HG03571 (cell line): ENCODE results near the gene KAT8.
"Not testable (repeated sequence)": the region's sequence is repeated elsewhere in the genome, so short reads cannot be mapped to it uniquely, and the experiment has no call there.

Experiments
- ATAC-seq: cut with Tn5 transposase; IDR thresholded peaks from one replicate; pipeline ENCODE4 v1.9.1; 2021; ENCODE audit not compliant: unreplicated experiment

Gene KAT8

DNA sequence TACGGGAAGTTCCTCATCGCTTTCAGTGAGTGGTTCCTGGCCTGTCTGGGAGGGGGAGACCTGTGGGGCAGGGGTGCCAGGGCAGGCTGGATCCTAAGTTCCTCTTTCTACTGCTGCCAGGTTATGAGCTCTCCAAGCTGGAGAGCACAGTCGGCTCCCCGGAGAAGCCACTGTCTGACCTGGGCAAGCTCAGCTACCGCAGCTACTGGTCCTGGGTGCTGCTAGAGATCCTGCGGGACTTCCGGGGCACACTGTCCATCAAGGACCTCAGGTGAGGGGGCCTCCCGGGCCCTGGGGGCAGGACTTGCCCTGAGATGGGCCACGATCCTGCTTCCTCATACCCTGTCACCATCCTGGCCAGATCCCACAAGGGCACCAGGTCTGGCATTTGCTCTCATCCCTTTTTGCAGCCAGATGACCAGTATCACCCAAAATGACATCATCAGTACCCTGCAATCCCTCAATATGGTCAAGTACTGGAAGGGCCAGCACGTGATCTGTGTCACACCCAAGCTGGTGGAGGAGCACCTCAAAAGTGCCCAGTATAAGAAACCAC is 12.9 kb downstream of the KAT8 start:
- no peak for ATAC-seq

DNA sequence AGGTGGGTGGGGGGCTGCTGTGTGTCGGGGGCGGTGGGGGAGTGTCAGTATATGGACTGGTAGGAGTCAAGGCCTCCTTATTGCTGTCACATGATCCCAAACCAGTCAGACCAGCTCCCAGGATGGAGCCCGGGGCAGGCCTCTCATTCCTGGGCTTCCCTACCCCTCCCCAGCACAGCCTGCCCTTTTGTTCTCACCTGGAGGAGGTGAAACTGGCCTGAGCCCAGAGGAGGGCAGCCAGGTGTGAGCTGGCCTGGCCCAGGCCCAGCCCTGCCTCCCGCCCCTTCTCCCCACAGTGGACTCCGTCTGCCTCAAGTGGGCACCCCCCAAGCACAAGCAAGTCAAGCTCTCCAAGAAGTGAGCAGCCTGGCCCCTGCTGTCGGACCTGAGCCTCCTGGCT is 13.4 kb downstream of the KAT8 start:
- no peak for ATAC-seq

GRCh38 chr16:31131416-31131815 is 14.0 kb downstream of the KAT8 start:
- ATAC-seq, result no peak

DNA sequence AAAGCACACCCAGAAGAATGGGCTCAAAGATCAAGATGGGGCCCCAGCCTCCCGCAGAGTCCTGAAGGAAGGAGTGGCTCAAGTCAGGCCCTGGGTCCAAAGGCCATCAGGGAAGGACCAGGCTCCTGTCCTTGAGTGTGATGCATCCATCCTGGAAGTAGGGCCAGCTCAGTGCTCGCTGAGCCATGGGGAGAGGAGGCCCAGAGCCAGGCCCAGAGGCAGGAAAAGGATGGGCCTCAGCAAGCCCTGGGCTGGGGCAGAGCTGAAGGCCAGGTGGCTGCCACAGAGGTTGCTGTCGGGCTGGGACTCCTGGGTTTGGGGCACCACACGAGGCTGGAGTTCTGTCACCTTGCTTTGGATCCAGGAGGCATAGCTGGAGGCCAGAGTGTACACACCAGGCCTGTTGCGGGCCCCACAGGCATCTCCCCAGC is 14.4 kb downstream of the KAT8 start:
- no peak for ATAC-seq

GRCh38 chr16:31132303-31132979 is 15.0 kb downstream of the KAT8 start:
- ATAC-seq, result no peak

GRCh38 chr16:31133046-31133501 is 15.6 kb downstream of the KAT8 start:
- no peak for ATAC-seq

GRCh38 chr16:31134091-31134571 is 16.7 kb downstream of the KAT8 start:
- no peak for ATAC-seq

GRCh38 chr16:31134625-31135534 is 17.4 kb downstream of the KAT8 start:
- no peak for ATAC-seq

DNA sequence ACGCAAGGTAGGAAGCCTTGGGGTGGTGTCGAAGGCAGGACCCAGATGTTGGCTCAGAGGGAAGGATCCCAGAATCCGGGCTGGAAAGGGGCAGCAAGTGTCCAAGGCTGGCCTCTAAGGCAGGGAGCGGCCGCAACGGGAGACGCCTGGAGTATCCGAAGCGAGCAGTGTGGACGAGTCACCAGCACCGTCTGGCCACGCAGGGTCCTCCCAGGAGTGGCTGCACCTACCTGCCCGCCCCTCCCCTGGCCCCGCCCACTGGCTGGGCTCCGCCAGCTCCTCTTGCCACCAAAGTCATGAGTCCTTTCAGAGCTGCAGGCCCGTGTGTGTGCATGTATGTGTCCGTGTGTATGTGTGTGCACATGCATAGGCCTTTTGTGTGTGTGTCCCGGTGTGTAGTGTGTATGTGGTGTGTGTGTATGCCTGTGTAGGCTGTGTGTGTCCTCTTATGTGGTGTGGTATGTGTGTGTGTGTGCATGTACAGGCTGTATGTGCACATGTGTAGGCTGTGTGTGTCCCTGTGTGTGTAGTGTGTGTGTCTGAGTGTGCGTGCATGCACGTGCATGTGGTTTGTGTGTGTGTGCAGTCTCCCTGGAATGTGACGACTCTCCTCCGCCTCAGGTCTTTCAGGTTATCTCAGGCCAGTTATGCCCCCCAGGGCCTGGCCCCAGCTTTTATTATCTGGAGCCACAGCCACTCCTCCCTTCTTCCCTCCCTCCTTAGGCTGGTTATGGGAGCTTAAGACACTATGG is 18.2 kb downstream of the KAT8 start, which contains the start of gene PRSS8:
TSS of gene PRSS8 (minus strand) at position 193 of the 752 bp plus-strand sequence. CDS start 229 bp downstream, outside the sequence.
- ATAC-seq, result no peak

- ATAC-seq, result no peak
These were observed 18.8 kb downstream of the KAT8 start for GRCh38 chr16:31136287-31136662.

DNA sequence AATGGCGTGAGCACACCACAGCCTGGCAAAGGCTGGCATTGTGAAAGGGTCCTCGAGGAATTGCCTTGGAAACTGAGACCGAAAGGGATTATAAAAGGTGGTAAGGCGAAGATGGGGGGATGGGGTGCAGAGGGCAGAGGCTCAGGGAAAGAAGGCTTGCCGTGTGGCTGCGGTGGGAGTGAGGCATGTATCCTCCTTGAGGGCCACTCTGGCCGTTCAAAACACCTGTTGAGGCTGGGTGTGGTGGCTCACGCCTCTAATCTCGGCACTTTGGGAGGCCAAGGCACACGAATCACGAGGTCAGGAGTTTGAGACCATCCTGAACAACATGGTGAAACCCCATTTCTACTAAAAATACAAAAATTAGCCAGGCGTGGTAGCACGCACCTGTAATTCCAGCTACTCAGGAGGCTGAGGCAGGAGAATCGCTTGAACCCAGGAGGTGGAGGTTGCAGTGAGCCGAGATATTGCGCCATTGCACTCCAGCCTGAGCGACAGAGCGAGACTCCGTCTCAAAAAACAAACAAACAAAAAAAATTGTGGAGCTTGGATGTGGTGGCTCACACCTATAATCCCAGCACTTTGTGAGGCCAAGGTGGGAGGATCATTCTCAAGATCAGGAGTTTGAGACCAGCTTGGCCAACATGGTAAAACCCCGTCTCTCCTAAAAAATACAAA is 19.5 kb downstream of the KAT8 start:
- ATAC-seq, result not testable (repeated sequence)

DNA sequence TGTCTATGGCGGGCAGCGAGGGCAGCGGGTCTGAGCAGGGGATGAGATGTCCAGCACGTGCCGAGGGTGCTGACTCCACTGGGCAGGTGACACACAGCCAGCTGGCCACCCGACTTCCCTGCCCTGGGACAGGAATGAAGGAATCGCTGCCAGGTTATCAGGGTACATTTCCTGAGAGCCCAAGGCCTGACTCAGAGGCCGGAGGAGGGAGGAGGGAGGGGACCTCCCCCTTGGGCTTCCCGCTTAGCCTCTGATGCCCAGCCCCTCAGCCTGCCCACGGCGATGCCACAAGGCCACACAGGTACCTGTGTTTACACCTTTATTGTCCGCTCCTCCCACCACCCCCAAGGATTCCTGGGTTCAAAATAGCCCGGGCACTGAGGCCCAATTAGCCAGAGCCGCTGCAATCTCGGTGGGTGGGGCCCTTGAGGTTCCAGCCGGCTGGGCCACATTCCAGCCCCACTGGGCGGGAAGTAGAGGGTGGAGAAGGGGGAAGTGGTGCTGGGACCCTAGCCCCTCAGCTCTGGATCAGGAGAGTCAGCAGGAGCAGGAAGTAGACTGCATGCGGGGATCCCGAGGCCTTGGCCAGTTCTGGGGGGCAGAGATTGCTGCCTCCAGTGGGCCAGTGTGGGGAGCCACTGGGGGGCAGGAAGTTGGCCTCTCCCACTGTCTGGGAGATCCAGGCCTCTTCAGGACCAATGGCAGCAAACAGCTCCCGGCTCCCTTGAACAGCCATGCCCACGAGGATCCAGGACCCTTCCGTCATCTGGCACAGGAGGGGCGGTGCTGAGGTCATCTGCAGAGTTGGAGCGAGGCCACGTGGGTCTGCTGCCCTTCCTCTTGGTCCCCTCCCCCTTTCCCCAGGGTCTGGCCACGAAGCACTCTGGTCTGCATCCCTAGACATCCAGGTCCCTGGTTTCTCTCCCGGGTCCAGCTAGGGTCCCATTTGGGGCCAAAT is 21.4 kb downstream of the KAT8 start:
- ATAC-seq, result no peak

GRCh38 chr16:31141071-31141469 is 23.6 kb downstream of the KAT8 start:
- not testable (repeated sequence) for ATAC-seq

DNA sequence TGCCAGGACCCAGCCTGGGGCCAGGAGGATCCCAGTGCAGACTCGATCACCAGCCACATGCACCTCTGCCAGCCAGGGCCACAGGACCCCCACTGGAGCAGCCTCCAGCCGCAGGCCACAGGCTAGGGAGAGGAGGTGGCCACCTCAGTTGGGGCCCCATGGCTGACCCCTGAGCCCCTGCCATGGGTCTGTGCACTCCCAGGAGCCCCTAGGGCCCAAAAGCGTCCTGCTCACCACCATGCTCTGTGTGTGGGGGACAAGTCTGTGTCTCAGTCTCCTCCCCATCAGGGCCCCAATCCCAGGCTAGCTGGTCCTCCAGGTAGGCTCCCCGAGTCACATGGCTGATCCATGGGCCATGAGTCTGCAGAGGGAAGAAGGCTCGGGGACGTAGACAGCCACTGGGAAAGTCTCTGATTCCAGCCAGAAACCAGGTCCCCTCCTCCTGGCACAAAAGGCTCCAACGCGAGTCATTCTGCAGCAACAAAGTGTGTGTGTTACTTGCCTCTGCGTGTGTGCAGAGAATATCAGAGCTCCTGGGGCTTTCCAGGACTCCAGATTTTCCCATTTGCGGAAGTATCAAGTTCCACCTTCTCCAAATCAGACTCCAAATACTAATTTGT is 24.1 kb downstream of the KAT8 start:
- ATAC-seq, result no peak

- peak; percentile 83 for ATAC-seq
These were observed 24.9 kb downstream of the KAT8 start for GRCh38 chr16:31142109-31143010.

GRCh38 chr16:31143011-31143693 is 25.7 kb downstream of the KAT8 start:
- no peak for ATAC-seq

- no peak for ATAC-seq
These were observed 26.3 kb downstream of the KAT8 start for GRCh38 chr16:31143694-31144148.
